Activated CD4-positive, CD25-positive, alpha-beta regulatory T cell treated with anti-CD3 and anti-CD28 coated beads, Interleukin-2, amount 50 U/mL, for 16 hours (primary cell): ENCODE measurements around the gene CNTNAP4.

ENCODE experiments used
- DNase-seq: peaks from one replicate; pipeline ENCODE4 v3.0.0-alpha.2; 2020; ENCODE audit warnings: low read depth, low spot score

Gene CNTNAP4

GRCh38 chr16:76303637-76304314, 26.6 kb downstream of the CNTNAP4 start:
- DNase-seq = no peak

- DNase-seq = no peak
Measured at GRCh38 chr16:76309639-76310335, 32.6 kb downstream of the CNTNAP4 start.

- no peak for DNase-seq
Measured at GRCh38 chr16:76311260-76311659, 34.1 kb downstream of the CNTNAP4 start.

GRCh38 chr16:76318565-76318964, 41.4 kb downstream of the CNTNAP4 start:
- no peak for DNase-seq

DNA sequence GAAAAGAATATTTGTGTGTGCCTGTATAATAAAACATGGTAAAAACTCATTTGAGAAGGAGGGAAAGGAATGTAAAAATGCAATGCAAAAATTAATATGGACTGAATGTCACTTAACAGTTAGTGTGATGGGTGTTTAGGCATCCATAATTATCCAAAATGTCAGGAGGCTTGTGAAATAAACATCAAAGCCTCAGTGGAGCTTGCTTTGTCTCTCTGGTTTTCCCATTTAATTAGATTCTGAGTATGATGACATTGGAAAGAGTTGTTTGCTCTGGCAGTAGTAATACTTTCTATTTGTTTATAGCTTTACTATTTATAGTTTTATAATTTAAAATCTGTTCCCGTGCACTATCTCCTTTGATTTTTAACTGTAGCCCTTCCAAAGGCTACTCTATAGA, 51.9 kb downstream of the CNTNAP4 start:
- no peak for DNase-seq

- no peak for DNase-seq
Measured at GRCh38 chr16:76335180-76335974, 58.2 kb downstream of the CNTNAP4 start.

GRCh38 chr16:76336112-76336511, 58.9 kb downstream of the CNTNAP4 start:
- no peak for DNase-seq

DNA sequence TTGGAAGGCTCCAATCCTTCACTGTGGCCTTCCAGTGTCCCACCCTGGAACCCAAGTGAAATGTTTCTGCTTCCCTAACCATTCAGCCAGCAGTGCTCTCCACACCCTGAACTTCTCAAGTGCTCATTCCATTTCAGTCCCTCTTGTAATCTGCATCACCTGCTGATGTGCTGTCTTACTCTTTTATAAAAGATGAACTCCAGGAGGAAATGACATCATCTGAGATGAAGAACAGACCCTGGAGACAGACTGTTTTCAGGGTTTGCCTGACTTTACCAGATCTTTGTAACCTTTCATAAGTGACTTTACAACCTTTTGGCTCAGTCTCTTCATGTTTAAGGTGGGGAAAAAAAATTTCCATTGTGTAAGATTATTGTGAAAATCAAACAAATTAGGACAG, 61.3 kb downstream of the CNTNAP4 start:
- no peak for DNase-seq

- DNase-seq = no peak
Measured at GRCh38 chr16:76343769-76344168, 66.6 kb downstream of the CNTNAP4 start.

DNA sequence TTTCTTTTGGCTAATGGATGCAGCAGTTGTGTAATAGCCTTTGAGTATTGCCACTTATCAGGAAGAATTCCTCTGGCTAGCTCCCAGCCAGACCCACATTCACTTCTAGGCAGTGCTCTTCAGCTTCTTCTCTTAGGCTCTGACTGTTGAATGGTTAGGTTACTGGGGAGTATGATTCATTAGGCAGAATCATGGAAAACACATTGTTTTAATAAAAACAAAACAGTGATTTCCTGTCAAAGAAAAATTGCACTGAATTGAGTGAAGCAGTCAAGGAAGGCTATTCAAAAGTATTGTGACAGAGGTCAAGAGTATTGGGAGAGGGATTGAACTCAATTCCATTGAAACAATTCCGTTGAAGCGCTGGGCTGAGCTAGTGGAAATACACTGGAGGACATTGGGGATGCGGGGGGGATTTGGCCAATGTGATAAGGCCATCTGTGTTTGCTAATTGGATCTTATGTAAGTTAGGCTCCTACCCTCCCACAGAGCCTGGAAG, 68.0 kb downstream of the CNTNAP4 start:
- no peak for DNase-seq

GRCh38 chr16:76346210-76346609, 69.0 kb downstream of the CNTNAP4 start:
- no peak for DNase-seq

GRCh38 chr16:76351441-76351840, 74.2 kb downstream of the CNTNAP4 start:
- DNase-seq = no peak

- no peak for DNase-seq
Measured at GRCh38 chr16:76360404-76360803, 83.2 kb downstream of the CNTNAP4 start.

- DNase-seq = no peak
Measured at GRCh38 chr16:76370344-76370743, 93.1 kb downstream of the CNTNAP4 start.

DNA sequence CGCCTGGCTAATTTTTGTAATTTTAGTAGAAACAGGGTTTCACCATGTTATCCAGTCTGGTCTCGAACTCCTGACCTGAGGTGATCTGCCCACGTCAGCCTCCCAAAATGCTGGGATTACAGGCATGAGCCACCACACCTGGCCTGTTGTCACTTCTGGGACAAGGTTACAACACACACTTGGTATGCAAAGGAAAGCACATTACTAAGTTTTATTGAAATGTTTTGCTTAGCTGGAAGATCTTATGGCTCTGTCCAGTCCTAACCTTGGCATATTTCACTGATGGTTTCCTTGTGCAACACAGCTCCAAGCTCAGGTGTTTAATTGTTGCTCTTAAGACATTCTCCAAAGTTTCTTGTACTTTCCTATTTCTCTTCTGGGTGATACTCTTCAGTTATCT, 94.2 kb downstream of the CNTNAP4 start:
- no peak for DNase-seq

GRCh38 chr16:76373998-76374397, 96.8 kb downstream of the CNTNAP4 start:
- no peak for DNase-seq

DNA sequence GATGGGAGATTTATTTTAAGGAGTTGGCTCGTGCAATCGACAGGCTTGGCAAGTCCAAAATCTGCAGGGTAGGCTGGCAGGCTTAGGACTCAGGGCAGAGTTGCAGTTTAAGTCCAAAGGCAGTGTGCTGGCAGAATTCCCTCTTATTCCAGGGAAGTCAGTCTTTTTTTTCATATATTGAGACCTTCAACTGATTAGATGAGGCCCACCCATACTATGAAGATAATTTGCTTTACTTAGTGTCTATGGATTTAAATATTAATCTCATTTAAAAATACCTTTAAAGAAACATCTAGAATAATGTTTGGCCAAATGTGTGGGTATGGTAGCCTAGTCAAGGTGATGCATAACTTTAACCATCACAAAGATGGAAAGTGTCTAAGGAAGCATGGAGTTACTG, 99.8 kb downstream of the CNTNAP4 start:
- DNase-seq = no peak

DNA sequence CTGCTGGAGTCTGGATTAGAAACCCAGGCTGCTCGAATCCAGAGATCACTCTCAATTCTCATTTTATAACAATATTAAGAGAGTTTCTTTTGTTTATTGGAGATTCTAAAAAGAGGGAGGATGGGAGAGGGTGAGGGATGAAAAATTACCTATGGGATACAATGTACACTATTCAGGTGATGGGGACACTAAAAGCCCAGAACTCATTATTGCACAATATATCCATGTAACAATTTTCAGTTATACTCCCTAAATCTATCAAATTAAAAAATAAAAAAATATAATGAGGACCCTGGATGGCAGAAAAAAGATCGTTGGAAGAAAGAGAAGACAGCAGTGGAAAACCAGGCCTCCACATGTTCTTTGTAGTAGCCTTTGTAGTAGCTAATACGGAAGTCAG, 100.8 kb downstream of the CNTNAP4 start:
- no peak for DNase-seq

DNA sequence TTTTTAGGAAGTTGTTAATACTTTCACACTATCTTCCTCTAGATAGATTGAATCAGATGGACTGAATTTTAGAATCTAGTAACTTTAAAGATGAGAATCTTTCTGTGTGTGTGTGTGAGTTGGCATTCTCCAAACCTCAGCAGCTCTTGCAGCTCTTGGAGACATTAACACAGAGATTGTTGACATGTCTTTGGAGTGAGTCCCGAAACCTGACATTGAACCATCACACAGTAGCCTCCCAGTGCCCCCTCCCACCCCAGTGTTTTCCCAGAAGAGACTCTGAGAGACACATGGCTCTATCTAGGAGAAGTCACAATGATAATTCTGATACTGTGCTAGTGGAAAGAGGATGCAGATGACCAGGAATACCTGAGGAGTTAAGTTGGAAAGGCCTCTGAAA, 103.9 kb downstream of the CNTNAP4 start:
- DNase-seq = no peak

- DNase-seq = no peak
Measured at GRCh38 chr16:76385601-76386230, 108.5 kb downstream of the CNTNAP4 start.

DNA sequence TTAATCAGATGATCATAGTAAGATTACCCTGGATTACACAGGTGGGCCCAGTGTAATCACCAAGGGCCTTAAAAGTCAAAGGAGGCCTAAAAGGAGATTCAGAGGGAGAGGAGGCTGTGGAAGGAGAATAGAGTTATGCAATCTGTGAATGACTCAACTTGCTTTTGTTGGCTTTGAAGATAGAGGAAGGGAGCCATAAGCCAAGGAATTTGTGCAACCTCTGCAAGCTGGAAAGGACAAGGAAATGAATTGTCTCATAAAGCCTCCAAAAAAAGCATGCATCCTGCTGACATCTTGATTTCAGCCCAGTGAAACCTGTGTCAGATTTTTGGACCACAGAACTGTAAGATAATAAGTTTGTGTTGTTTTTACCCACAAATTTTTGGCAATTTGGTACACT, 109.6 kb downstream of the CNTNAP4 start:
- DNase-seq = no peak

- no peak for DNase-seq
Measured at GRCh38 chr16:76387994-76388393, 110.8 kb downstream of the CNTNAP4 start.
